ENCODE data around the gene ERMAP. TPM values are rescaled to one million over a fixed set of nuclear protein-coding genes. Genes with fewer than 3 reads are reported as not detected.

ERMAP gene
- total RNA-seq, 1 donor from 2014 or later = 5.3 TPM

GRCh38 chr1:42888013-42888633 lies 71.2 kb downstream of the ERMAP start:
- DNase-seq (ENCODE audit: low read depth) = no peak
- no peak for TF ChIP-seq CTCF (IDR thresholded peaks at IDR 0.05; ENCODE audit: insufficient read depth, low read length, severe bottlenecking)
- FAIRE-seq = no peak
- no peak overlapping the region for H3K4me3 ChIP-seq (ENCODE audit: low read depth, low read length)
- H3K27me3 ChIP-seq (ENCODE audit: control insufficient read depth, insufficient read depth, low read length) = no peaks in the 10 kb centered on the region
- H3K36me3 ChIP-seq (ENCODE audit: control insufficient read depth, insufficient read depth, low read length) = no peaks in the 10 kb centered on the region

- no peak for FAIRE-seq
- TF ChIP-seq CTCF (IDR thresholded peaks at IDR 0.05; ENCODE audit: insufficient read depth, low read length, severe bottlenecking) = no peak
Observed at GRCh38 chr1:42889264-42889663, 72.3 kb downstream of the ERMAP start.

DNA sequence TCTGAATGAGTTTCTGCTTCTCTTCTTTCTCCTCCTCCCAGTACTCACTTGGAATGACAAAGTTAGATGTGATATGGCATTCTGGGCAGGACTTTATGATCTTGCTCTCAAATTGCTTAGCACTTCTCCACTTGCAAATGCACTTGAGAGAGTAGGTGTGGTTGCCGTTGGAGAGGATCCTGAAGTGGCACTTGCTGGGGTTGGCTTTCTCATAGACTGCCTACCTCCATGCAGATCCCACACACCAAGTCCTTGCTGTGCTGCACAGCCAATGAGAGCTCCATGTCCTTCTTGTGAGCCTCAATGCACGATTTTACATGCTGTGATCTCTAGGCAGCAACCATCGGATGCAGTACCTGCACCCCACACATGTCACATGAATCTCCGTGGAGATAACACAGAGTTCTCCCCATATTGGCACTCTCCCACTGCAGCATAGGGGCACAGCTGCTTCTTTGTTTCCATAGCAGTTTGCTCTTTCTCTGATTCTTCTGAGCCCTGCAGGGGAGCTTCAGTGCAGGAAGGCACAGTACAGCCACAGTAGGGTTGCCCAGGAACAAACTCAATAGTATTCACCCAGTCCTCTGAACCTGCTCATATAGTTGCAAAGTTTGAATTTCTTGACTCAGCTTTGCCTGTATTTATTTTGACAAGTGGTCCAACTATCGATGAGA lies 74.7 kb downstream of the ERMAP start:
- no peak for TF ChIP-seq CTCF (IDR thresholded peaks at IDR 0.05; ENCODE audit: insufficient read depth, low read length, severe bottlenecking)
- Histone ChIP-seq H3K4me3 (ENCODE audit: low read depth, low read length) (no peak overlapping the region), H3K27me3 (ENCODE audit: control insufficient read depth, insufficient read depth, low read length) (no peaks in the 10 kb centered on the region), H3K36me3 (ENCODE audit: control insufficient read depth, insufficient read depth, low read length) (no peaks in the 10 kb centered on the region)
- FAIRE-seq = no peak
- DNase-seq (ENCODE audit: low read depth) = no peak

More at GRCh38 chr1:42889264-42889663, 72.3 kb downstream of the ERMAP start:
- no peak for DNase-seq (ENCODE audit: low read depth)
- H3K27me3 ChIP-seq (ENCODE audit: control insufficient read depth, insufficient read depth, low read length) = no peaks in the 10 kb centered on the region
- H3K36me3 ChIP-seq (ENCODE audit: control insufficient read depth, insufficient read depth, low read length) = no peaks in the 10 kb centered on the region
- H3K4me3 ChIP-seq (ENCODE audit: low read depth, low read length) = no peak overlapping the region

Other genes with a start within 250 kb of the ERMAP start
- 21.9 and 40.8 TPM in 2 replicates for gene PPIH, start 158.7 kb upstream of the ERMAP start, total RNA-seq
- 1,123 and 1,188 TPM in 2 replicates for gene YBX1, start 134.7 kb upstream of the ERMAP start, total RNA-seq
- gene CLDN19, start 76.9 kb upstream of the ERMAP start, total RNA-seq = not detected in 2 replicates
- 15.8 and 16.5 TPM in 2 replicates for gene P3H1, start 50.1 kb upstream of the ERMAP start, total RNA-seq
- 3.8 and 9.0 TPM in 2 replicates for gene C1orf50, start 49.9 kb upstream of the ERMAP start, total RNA-seq
- under 0.01 TPM in 2 replicates for gene TMEM269, start 32.1 kb upstream of the ERMAP start, total RNA-seq
- gene SVBP, start 275 bp downstream of the ERMAP start, total RNA-seq = 18.2 and 21.0 TPM in 2 replicates
- 4.5 and 6.8 TPM in 2 replicates for gene ZNF691, start 29.5 kb downstream of the ERMAP start, total RNA-seq
- gene SLC2A1, start 141.7 kb downstream of the ERMAP start, total RNA-seq = 1,197 and 1,905 TPM in 2 replicates